PC-9 (cell line): ENCODE measurements around the gene PPM1N.

Experiments
- EZH2 ChIP-seq: fragments of 200-600 bp; sonication (generic); IDR thresholded peaks from 2 replicates; pipeline ENCODE4 v1.8.0; 2017; ENCODE audit warnings: antibody characterized with exemption, low read depth
- TF ChIP-seq, protein P1 (sequence below): fragments of 200-600 bp; sonication (generic); conservative IDR thresholded peaks from 2 replicates; pipeline ENCODE4 v1.6.1; 2017; ENCODE audit warnings: mixed run types, antibody characterized with exemption, mild to moderate bottlenecking, moderate library complexity

GRCh38 chr19:45498411-45499195 lies at the start of gene PPM1N:
- TF ChIP-seq, protein P1, sequence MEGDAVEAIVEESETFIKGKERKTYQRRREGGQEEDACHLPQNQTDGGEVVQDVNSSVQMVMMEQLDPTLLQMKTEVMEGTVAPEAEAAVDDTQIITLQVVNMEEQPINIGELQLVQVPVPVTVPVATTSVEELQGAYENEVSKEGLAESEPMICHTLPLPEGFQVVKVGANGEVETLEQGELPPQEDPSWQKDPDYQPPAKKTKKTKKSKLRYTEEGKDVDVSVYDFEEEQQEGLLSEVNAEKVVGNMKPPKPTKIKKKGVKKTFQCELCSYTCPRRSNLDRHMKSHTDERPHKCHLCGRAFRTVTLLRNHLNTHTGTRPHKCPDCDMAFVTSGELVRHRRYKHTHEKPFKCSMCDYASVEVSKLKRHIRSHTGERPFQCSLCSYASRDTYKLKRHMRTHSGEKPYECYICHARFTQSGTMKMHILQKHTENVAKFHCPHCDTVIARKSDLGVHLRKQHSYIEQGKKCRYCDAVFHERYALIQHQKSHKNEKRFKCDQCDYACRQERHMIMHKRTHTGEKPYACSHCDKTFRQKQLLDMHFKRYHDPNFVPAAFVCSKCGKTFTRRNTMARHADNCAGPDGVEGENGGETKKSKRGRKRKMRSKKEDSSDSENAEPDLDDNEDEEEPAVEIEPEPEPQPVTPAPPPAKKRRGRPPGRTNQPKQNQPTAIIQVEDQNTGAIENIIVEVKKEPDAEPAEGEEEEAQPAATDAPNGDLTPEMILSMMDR, result no peak
- TF ChIP-seq EZH2, result no peak
